ENCODE results near the gene TNPO3. TPM values are rescaled to one million over a fixed set of nuclear protein-coding genes. Genes with fewer than 3 reads are reported as not detected.

TNPO3 gene
- total and polyA plus RNA-seq, 10 of the 15 experiments (the other 5 are each of a cell fraction or from before 2014, with no cell fraction given): 17.6 to 91.8 (median 65.9) TPM

DNA sequence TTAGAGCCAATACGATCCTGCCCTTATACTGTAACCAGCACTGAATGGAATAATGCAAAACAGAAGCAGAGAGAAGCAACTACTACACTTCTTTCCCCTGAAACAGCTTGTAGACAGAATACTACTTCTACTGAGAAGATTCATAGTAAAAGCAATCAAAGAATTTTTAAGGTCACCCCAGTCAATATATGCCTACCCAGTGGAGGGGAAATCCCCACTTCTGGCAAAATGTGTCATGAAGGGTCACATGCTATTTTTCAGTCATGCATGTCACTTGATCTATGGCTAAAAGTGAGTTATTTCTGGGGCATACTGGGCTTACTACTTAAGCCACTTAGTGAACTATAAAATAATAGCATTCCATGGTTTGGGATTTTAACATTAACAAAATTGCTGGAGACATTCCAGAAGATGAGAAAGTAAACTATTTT lies 91.6 kb downstream of the TNPO3 start (continued):
- TF ChIP-seq SKIL (IDR thresholded peaks at IDR 0.05; ENCODE audit: low read depth, poor library complexity, severe bottlenecking) (peak; percentile 63), MYB (IDR thresholded peaks at IDR 0.05; ENCODE audit: borderline replicate concordance, low read depth, low read length) (no peak), EED (IDR thresholded peaks at IDR 0.05; ENCODE audit: low read depth) (no peak), NBN (IDR thresholded peaks at IDR 0.05) (no peak), IKZF1 (conservative IDR thresholded peaks at IDR 0.05) (peak; percentile 26), PAX5 (IDR thresholded peaks at IDR 0.05; ENCODE audit: borderline replicate concordance, low read depth, low read length) (no peak), CREB1 (IDR thresholded peaks at IDR 0.05; ENCODE audit: low read depth) (peak; percentile 33; the same call in 1 of the 2 replicates), BCL11A (IDR thresholded peaks at IDR 0.05; ENCODE audit: low read depth, low read length) (peak; percentile 52; the same call in 1 of the 2 replicates), MTA2 (IDR thresholded peaks at IDR 0.05; ENCODE audit: low read depth) (peak; percentile 54), RB1 (IDR thresholded peaks at IDR 0.05; ENCODE audit: borderline replicate concordance) (no peak), HDAC2 (IDR thresholded peaks at IDR 0.05) (no peak), SMC3 (IDR thresholded peaks at IDR 0.05; ENCODE audit: borderline replicate concordance, low read length) (peak; percentile 15; the same call in 1 of the 2 replicates), CREM (IDR thresholded peaks at IDR 0.05; ENCODE audit: low read depth) (no peak), IKZF2 (IDR thresholded peaks at IDR 0.05) (peak; percentile 47 to 50; a peak in 2 of 4 replicates), TCF7 (IDR thresholded peaks at IDR 0.05; ENCODE audit: borderline replicate concordance) (no peak), FOXM1 (IDR thresholded peaks at IDR 0.05; ENCODE audit: low read depth, low read length) (0 out of 2 replicates have a peak, but pooled peaks have one; percentile 73), NFIC (IDR thresholded peaks at IDR 0.05; ENCODE audit: low read depth, low read length) (peak; percentile 60), LARP7 (IDR thresholded peaks at IDR 0.05) (no peak), RAD51 (IDR thresholded peaks at IDR 0.05) (peak; percentile 90), BHLHE40 (IDR thresholded peaks at IDR 0.05; ENCODE audit: borderline replicate concordance in 1 of 2, low read depth in 2 of 2, low read length in 1 of 2) (peak; percentile 56; a peak in 3 of 4 replicates), RUNX3 (IDR thresholded peaks at IDR 0.05; ENCODE audit: low read length) (peak; percentile 51; the same call in 1 of the 2 replicates), NKRF (conservative IDR thresholded peaks at IDR 0.05) (no peak), EP300 (IDR thresholded peaks at IDR 0.05; ENCODE audit: borderline replicate concordance in 1 of 2, control insufficient read depth in 1 of 2, low read depth in 2 of 2, low read length in 2 of 2) (peak; percentile 65 to 75; a peak in 3 of 4 replicates), SMARCA5 (IDR thresholded peaks at IDR 0.05) (no peak)
- TF ChIP-seq, protein P1, sequence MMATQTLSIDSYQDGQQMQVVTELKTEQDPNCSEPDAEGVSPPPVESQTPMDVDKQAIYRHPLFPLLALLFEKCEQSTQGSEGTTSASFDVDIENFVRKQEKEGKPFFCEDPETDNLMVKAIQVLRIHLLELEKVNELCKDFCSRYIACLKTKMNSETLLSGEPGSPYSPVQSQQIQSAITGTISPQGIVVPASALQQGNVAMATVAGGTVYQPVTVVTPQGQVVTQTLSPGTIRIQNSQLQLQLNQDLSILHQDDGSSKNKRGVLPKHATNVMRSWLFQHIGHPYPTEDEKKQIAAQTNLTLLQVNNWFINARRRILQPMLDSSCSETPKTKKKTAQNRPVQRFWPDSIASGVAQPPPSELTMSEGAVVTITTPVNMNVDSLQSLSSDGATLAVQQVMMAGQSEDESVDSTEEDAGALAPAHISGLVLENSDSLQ (IDR thresholded peaks at IDR 0.05): peak; percentile 87
- TF ChIP-seq, protein P2, sequence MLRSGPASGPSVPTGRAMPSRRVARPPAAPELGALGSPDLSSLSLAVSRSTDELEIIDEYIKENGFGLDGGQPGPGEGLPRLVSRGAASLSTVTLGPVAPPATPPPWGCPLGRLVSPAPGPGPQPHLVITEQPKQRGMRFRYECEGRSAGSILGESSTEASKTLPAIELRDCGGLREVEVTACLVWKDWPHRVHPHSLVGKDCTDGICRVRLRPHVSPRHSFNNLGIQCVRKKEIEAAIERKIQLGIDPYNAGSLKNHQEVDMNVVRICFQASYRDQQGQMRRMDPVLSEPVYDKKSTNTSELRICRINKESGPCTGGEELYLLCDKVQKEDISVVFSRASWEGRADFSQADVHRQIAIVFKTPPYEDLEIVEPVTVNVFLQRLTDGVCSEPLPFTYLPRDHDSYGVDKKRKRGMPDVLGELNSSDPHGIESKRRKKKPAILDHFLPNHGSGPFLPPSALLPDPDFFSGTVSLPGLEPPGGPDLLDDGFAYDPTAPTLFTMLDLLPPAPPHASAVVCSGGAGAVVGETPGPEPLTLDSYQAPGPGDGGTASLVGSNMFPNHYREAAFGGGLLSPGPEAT (IDR thresholded peaks at IDR 0.05; ENCODE audit: low read depth): peak; percentile 83; the same call in 1 of the 2 replicates
